GM19468 (cell line): ENCODE results near the gene IGF2BP2.
"Not testable (repeated sequence)": the region's sequence is repeated elsewhere in the genome, so short reads cannot be mapped to it uniquely, and the experiment has no call there.

ENCODE experiments used
- ATAC-seq: cut with Tn5 transposase; IDR thresholded peaks from one replicate; pipeline ENCODE4 v1.9.1; 2021; ENCODE audit warnings: mild to moderate bottlenecking, moderate library complexity, moderate number of reproducible peaks; ENCODE audit not compliant: unreplicated experiment; ENCODE audit errors: extremely low read depth

The IGF2BP2 gene

DNA sequence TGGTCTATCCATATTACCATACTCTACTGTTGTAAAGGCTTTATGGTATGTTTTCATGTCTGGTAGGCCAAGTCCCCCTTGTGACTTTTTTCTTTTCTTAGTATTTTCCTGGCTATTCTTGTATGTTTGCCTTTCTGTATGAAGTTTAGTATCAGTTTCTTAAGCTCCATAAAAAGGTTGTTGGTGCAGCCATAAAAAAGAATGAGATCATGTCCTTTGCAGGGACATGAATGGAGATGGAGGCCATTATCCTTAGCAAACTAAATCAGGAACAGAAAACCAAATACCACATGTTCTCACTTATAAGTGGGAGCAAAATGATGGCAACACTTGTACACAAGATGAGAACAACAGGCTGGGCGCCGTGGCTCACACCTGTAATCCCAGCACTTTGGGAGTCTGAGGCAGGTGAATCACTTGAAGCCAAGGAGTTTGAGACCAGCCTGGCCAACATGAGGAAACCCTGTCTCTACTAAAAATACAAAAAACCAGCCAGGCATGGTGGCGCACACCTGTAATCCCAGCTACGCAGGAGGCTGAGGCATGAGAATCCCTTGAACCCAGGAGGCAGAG, 13.7 kb upstream of the IGF2BP2 start:
- ATAC-seq = not testable (repeated sequence)

DNA sequence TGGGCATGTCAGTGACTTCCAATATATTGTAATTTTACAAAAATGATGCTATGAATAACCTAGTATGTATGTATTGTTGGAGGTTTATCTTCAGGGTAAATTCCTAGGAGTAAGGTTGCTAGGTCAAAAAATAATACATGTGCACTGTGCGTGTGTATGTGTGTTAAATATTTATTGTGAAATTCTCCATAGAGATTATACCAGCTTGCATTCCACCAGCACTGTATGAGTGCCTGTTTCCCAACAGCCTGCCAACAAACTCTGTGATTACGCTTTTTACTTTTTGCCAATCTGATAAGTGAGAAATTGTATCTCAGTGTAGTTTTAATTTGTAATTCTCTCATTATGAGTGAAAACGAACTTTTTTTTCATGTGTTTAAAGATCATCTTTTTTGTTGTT, 12.6 kb upstream of the IGF2BP2 start:
- no peak for ATAC-seq

- ATAC-seq = no peak
Measured at GRCh38 chr3:185831990-185832389, 7.1 kb upstream of the IGF2BP2 start.

DNA sequence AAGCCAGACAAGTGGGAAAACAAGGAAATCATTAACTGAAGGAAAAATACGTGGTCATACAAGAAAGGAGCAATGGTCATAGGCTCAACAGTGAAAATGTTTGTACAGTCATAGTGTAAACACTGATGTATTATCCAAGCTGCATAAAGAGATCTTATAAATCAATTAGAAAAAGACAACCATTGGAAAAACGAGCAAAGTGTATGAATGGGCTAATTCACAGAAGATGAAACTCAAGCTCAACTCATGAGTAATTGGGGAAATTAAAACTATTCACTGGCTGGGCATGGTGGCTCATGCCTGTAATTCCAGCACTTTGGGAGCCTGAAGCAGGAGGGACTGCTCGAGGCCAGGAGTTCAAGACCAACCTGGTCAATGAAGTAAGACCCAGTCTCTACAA, 6.4 kb upstream of the IGF2BP2 start:
- ATAC-seq = no peak

DNA sequence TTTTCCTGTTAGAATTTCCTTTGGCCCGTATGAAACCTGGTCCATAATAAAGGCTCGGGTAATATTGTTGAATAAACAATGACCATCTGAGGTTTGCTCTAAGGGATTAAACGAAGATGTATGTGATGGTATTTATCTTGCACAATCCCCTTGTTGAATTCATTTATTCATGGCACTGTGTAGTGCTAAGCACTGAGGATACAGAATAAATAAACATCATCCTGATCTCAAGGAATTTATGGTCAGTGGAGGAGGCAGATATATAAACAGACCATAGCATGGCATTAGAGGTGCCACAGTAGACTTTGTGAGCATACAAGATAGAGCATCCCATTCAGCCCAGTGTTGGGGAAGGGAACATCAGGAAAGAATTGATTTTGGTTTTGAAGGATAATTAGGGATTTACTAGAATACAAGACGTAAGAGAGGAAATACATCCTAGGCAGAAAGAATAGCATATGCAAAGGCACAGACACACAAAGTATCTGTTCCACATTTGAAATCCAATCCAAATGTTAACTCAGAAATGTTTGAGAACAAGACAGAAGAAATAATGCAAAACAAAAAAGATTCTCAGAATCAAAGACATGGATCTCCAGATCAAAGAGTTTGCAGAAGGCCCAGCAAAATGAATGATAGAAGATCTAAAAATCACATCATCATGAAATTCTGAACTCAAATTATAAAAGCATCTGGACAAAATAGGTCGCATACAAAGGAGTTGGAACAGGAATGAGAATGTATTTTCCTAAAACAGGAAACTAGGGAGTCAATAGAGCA, 5.4 kb upstream of the IGF2BP2 start:
- ATAC-seq = no peak

GRCh38 chr3:185828755-185829154, 3.9 kb upstream of the IGF2BP2 start:
- no peak for ATAC-seq

DNA sequence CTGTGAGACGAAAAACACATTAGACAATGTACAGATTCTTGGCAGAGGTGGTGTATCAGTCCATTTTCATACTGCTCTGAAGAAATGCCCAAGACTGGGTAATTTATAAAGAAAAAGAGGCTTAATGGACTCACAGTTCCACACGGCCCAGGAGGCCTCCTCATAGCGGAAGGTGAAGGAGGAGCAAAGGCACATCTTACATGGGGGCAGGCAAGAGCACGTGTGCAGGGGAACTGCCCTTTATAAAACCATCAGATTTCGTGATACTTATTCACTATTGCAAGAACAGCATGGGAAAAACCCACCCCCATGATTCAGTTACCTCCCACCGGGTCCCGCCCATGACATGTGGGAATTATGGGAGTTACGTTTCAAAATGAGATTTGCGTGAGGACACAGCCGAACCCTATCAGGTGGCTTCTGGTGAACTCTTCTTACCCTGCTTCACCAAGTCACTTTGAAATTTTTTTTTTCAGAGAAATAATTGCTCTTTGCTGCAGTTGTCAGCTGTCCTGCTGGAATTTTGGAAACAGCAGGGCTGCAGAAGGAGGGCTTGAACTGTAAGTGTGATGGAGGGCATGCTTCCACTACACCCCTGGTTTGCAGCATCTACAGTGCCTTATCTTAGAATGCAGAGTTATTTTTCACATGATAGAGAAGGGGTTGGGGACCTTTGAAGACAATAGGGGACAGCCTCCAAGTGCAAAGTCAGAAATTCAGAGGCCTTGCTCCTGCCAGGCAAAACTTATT, 2.9 kb upstream of the IGF2BP2 start:
- no peak for ATAC-seq

DNA sequence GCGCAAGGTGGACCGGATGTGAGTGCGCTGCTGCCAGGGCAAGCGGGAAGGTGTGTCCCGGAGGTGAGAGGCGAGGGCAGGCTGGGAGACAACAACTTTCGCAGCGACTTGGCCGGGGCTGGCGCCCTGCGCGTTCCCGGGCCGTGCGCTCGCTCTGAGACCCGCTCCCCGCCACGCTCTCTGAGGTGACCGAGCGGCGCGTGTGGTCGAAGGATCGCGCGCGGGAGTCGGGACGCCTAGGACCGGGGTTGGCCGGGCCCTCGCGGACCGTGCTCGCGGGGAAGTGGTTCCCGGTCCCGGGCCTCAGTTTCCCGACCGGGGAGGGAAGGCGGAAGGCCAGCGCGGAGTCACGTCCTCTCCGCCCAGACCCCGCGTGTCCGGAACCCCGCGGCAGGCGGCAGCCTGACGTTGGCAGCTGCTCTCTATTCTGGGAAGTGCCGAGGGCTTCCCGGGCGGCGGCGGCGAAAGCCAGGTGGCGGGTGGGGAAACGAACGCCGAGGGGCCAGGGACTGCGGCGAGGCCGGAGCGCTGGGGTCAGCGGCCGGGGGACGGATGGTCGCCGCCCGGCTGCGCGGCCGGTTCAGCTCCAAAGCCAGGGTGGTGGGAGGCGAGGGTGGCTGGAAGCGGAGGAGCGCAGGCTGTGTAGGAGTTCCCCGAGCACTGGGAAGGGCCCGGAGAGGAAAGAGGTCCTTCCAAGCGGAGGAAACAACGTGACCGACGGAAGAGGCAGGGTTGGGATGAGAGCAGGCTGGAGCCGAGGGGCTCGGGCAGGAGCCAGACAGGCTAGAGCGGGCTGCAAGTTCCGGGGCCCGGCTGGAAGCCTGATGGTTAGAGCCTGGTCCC, 1.0 kb upstream of the IGF2BP2 start:
- no peak for ATAC-seq

DNA sequence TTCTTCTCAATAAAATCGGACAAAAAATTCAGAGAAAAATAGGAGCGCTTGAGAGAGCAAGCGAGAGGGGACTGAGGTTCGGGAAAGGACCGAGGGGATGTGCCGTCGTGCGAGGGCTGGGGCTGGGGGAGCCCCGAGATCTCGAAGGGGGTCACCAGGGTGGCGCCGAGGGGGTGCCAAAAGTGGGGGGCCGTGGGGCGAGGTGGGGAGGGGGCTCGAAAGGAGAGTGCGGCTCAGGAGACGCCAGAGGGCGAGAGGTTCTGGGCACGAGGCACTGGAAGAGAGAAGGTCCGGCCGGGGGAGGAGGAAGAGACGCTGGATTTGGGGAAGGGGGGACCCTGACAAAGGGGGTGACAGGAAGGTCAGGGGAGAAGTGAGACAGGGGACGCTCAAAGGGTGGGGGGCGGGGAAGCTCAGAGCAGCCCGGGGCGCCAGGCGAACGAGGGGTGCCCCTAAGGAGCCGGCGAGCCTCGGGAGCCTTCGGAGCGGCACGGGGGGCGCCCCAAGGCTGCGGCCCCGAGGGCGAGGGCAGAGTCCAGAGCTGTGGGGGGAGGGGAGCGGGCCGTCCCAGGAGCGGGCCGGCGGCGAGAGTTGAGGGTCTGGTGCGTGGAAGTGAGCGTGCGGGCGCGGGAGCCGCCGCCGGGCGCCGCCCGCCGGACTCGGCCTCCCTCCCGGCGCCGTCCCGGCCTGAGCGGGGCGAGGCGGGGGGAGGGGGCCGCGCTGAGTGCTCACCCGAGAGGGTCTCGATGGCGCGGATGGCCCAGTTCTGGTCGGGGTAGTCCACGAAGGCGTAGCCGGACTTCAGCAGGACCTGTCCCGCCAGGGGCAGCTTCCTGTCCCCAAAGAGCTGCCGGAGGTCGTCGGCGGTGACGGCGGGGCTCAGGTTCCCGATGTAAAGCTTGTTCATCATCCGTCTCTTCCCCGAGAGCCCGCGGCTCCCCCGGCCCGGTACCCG, 514 bp downstream of the IGF2BP2 start:
- ATAC-seq = no peak

GRCh38 chr3:185823078-185824044, 1.5 kb downstream of the IGF2BP2 start:
- ATAC-seq = no peak

DNA sequence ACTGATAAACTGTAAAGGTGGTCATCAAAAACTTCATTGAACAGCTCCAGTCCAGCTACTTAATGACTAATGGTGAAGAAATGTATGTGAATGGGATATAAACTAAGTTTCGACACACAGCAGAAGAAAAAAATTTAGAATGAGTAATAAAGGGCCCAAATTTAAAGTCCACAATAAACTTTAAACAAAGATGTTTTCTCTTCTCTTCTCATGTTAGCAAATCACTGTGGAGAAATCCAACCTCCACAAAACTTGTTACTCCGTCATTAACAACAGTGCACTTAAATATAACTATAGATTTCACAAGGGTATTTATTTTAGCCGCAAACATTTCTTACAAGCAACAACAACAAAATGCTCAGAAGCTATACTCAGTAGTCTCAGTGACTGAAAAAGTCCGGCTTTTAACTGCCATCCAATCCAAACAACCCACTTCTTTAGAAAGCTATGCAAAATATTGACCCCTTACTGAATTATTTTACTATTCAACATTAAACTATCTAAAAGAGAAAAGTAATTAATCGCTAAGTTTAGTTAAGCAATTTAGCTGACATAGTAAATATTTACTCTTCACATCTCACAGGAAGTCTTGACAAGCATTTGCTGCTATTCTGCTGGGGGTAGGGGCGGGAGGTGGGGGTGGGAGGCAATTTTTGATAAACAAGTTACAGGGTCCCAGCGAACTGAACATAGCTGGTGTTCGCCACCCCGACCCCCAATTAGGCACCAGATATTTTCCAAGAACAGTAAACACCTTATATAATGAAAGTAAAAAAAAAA, 2.4 kb downstream of the IGF2BP2 start:
- ATAC-seq = no peak

DNA sequence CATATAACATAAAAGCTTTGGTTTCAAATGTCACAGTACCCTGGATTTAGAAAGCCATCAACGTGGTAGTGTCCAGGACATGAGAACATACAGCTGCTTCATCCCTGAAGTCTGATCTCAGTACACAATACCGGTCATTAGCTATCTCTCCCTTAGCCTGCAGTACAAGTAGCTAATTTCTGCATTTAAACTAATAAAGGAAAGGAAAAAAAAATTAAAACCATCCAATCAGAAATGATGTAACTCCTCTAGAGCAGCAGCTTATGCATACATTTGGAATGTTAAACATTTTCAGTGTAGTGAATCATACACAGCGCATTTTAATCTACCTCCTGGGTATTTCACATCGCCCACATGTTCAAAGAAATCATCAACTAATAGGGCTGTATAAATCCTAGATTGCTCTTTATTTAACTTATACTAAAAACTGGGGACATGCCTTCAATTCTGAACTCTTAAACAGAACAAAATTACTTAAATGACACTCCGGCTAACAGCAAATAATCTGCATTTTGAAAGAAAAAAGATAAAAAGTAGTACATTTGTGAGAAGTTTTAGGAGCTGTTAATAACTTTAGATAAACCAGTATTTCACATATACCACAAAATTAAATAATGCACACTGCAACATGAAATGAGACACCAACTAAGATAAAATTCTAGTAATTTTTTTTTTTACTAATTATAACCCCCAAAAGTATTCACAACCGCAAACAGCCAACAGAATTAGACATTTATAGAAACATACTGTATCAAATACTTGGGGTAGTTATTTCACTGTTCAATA, 3.7 kb downstream of the IGF2BP2 start:
- ATAC-seq = no peak

DNA sequence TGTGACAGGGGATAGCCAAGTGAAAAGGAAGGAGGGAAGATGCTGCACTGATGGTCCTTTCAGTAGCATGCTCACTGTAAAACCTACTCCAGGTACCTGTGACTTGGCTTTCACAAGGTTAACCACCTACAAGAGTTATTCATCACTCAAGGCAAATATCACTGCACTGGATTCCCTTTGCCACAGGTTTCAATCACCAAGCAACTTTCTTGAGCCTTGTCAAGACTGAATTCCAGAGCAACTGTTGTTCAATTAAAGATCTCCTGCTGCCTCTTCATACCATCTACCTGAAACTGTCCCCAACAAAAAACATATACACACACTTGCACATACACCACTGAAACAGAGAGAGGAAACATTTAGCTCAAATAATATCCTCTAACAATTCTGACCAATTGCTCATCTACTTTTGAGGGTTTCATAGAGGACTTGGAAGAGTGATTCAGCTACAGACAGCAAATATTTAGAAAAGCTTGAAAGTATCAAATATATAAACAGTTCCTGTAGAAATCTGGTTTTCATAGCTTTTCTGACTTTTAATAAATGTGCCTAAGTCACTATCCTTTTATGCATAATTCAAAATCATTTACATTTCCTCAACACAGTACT, 6.5 kb downstream of the IGF2BP2 start:
- no peak for ATAC-seq

DNA sequence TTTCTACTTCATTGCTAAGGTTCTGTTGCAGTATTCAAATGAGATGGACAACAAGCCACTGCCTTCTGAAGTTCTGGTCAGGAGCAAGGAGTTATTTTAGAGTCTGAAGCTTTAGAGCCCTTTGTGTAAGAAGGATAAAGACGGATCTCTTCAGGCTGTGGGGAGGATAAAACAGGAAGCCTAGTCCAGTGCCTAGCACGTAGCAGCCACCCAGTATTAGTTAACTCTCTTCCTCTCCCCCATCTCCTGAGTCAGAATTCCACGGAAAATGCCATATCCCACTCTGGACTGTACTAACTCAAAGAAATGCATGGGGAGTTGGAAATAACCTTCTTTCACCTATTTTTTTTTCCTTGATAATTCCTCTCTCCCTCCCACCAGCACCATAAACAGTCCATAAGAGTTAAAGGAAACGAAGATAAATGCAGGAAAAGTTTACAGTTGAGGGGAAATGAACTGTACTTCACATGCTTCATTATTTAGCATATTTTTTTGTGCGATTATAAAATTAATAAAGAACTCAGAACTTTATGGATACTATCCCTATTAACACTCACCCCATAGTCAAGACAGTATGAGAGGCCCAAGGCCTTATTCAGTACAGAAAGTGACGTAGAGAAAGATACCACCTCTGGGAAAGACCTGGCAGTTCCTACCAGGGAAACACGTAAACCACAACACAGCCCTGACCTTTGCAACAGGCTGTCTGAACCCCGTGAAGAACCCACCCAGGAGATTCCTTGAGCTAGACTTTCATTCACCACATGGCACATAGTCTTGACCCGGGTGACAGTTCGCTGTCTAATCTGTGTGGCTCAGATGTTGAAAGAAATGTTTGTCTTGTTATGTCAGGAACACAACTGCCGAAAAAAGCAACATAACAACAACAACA, 9.2 kb downstream of the IGF2BP2 start:
- no peak for ATAC-seq

GRCh38 chr3:185813691-185814215, 11.1 kb downstream of the IGF2BP2 start:
- ATAC-seq = no peak
